Islet precursor cell (in vitro differentiated cells): ENCODE results near the gene RMND5A.
"Not testable (repeated sequence)": the region's sequence is repeated elsewhere in the genome, so short reads cannot be mapped to it uniquely, and the experiment has no call there.

Experiments
- DNase-seq: peaks from one replicate; pipeline ENCODE4 v3.0.0-alpha.2; 2018

The RMND5A gene, protein sequence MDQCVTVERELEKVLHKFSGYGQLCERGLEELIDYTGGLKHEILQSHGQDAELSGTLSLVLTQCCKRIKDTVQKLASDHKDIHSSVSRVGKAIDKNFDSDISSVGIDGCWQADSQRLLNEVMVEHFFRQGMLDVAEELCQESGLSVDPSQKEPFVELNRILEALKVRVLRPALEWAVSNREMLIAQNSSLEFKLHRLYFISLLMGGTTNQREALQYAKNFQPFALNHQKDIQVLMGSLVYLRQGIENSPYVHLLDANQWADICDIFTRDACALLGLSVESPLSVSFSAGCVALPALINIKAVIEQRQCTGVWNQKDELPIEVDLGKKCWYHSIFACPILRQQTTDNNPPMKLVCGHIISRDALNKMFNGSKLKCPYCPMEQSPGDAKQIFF

DNA sequence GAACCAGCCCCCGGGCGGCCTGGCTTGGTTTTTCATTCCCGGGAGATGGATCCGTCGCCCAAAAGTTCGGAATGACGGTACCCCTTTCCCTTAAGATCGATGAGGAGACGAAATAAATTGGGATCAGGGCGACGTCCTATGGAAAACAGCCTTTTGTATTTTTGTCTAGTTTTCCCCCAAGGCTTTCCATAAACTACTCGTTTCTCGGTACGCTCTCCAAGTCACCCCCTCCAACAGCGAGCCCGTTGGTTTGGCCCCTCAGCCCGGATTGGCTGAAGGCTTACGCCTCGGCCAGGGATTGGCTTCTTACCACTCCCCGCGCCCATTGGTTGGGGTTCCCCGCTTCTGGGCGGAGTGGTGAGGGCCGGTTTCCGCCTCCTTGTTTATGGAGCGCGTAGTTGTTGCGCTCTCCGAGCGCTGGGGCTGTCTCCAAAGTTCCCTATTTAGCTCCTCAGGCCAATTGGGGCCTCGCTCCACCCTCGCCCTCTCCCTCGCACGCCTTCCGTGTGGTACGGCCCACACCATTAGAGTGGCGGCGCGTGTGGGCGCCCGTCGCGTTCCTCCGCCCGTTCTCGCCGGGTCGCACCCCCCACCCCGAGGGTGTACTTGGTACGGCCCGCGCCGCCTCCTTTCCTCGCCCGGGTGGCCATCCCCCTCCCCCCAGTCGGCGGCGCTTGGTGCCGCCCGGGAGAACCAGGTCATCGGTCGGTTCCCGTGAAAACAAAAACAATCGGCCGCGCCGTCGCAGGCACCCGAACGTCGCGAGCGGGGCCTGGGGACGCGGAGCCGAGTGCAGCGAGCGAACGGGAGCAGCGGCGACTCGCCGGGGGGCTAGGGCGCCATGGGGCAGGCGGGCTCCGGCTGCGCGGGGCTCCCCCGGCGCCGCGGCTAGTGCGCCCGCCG, at the start of gene RMND5A:
Gene RMND5A (plus strand): TSS at position 655 of the 903 bp plus-strand sequence. CDS start 377 bp downstream, outside the sequence.
- peak; percentile 87 for DNase-seq

- no peak for DNase-seq
These were observed 48.6 kb upstream of the RMND5A start for GRCh38 chr2:86671337-86671981.

- no peak for DNase-seq
These were observed 48.0 kb upstream of the RMND5A start for GRCh38 chr2:86672027-86672545.

DNA sequence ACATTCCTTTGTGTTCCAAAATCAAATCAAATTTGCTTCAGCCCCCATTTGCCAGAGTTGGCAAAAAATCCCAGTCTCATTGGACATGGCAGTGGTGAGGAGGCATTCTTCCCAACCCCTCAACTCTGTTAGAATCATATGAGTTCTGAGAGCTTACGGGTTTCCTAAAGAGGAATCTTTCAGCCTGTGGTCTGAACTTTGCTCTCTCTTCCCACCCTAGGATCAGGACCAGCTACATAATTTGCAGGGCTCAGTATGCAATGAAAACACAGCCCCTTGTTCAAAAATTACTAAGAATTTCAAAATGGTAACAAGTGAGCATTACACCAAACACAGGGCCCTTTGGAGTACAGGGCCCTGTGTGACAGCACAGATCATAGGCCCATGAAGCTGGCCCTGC, 47.1 kb upstream of the RMND5A start:
- DNase-seq, result no peak

DNA sequence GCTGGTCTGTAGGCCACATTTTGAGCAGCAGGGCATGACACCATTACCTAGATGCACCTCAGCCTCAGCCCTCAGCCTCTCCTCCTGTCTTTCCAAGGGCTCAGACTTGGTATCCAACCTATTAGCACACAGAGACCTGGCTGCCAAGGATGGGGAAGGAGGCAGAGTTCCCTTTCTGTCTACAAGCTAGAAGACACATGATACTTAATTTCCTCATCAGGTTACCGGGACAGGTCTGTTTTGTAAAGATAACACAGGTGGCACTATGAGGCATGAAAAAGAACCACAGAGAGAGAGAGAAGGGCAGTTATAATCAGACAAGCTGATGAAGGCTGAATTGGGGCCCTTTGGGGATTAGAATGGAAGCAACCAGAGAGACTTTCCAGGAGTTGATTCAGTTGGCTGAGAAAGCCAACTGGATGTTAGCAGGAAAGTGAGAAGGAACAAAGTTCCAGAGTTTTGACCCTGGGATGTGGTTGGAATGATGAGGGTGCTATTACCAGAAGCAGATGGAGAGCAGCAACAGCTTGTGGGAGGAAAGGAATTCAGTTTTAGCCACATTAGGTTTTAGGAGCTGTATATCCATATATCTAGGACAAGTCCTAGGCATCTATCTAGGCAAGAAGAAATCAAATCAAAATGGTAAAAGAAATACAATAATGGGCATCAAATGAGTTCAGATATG, 46.0 kb upstream of the RMND5A start:
- DNase-seq, result no peak

GRCh38 chr2:86675104-86675503, 45.0 kb upstream of the RMND5A start:
- DNase-seq, result no peak

DNA sequence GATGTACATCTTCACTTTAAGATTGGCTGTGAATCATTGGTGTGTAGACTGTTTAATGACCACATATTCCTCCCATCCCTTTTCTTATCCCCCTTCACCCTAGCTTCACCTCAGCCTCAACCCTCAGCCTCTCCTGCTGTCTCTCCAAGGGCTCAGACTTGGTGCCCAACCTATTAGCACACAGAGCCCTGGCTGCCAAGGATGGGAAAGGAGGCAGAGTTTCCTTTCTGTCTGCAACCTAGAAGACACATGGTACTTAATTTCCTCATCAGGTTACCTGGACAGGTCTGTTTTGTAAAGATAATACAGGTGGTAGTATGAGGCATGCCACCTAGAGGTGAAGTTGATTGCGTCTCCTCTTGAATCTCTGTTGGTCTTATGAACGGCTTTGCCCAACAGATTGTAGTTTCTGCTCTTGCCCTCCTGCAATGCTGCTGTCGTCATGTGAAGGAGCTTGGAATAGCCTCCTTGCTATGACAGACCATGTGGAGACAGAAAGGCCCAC, 44.5 kb upstream of the RMND5A start:
- DNase-seq, result no peak

DNA sequence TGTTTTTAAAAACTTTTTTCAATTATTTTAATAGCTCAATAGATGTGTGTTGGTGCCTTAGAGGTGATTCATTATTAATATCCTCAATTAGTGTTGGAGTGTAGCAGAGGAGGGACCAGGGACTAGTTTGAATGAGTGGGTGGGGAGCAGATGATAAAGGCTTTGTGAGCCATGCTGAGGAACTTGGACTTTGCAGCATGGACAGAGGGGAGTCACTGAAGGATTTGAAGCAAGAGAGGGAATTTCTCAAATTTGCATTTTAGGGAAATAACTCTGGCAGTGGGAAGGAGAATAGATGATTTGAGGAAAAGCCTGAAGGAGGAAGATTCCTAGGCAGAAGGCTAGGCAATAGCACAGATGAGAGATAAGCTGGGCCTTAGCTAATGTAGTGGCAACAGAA, 42.3 kb upstream of the RMND5A start:
- no peak for DNase-seq

DNA sequence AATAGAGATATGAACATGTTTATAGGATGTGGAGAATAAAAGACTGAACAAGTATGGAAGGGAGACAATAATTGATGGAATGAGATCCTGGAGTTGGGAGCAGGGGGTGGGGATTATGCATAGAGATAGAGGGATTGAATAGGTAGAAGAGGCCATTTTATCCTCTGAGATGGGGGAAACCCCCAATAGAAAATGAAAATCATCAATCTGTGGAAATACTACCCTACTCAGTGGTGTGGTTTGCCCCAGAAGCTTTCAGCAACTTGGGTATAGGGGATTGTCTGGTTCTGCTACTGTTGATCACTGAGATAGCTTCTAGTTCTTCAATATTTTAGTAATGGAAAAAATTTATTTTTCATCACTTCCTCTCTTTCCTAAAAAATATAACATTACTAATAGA, 41.1 kb upstream of the RMND5A start:
- no peak for DNase-seq

DNA sequence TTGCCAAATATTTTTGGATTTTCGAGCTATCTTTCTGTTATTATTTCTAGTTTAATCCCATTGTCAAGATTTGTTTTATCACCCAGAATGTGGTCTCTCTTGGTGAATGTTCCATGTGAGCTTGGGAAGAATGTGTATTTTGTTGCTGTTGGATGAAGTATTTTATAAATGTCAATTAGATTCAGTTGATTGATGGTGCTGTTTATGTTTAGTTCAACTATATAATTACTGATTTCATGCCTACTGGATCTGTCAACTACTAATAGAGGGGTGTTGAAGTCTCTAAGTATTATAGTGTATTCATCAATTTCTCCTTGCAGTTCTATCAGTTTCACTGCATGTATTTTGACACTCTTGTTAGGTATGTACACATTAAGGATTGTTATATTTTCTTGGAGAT, 34.7 kb upstream of the RMND5A start:
- no peak for DNase-seq

- no peak for DNase-seq
These were observed 33.6 kb upstream of the RMND5A start for GRCh38 chr2:86686460-86686859.

GRCh38 chr2:86686905-86687304, 33.2 kb upstream of the RMND5A start:
- DNase-seq, result no peak

GRCh38 chr2:86695053-86695691, 24.9 kb upstream of the RMND5A start:
- peak; percentile 93 for DNase-seq

- no peak for DNase-seq
These were observed 22.5 kb upstream of the RMND5A start for GRCh38 chr2:86697551-86698104.

DNA sequence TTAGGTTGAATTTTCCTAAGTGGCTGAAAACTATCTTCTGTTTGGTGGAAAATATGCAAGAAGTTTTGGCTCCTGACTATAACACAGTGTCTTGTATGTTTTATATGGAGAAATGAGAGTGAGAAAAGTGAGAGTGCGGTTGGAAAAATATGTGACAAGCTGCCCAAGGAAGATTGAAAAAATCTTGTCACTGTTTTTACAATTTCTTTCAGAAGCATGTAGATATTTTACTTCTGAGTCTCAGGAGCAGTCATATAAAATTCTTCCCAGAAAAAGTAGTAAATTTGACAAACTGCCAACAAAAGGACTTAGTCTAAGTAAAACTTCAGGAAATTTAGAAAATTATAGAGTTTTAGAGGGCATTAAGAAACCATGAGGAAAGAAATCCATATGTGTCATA, 19.4 kb upstream of the RMND5A start:
- DNase-seq, result no peak

GRCh38 chr2:86703704-86704361, 16.3 kb upstream of the RMND5A start:
- no peak for DNase-seq

GRCh38 chr2:86704459-86704971, 15.6 kb upstream of the RMND5A start:
- peak; percentile 79 for DNase-seq

DNA sequence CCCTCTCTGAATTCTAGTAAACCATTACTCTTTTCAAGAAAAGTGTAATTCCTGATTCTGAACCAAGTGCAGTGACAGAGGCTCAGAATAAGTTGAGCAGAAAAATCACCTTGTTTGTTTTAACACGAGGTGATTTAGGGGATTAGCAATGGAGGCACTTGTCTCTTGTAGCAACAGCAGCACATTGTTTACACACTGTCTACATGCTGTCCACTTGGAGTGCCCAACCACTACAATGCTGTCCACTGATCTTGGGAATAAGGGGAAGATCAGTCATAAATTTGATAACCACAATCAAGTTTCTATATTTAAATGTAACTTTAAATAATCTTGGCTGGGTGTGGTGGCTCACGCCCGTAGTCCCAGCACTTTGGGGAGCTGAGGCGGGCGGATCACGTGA, 13.9 kb upstream of the RMND5A start:
- no peak for DNase-seq

- no peak for DNase-seq
These were observed 13.2 kb upstream of the RMND5A start for GRCh38 chr2:86706935-86707334.

- not testable (repeated sequence) for DNase-seq
These were observed 12.0 kb upstream of the RMND5A start for GRCh38 chr2:86708126-86708525.
